Measurements from ENCODE around the gene MCM5.
"Not testable (repeated sequence)": the region's sequence is repeated elsewhere in the genome, so short reads cannot be mapped to it uniquely, and the experiment has no call there.

Gene MCM5

DNA sequence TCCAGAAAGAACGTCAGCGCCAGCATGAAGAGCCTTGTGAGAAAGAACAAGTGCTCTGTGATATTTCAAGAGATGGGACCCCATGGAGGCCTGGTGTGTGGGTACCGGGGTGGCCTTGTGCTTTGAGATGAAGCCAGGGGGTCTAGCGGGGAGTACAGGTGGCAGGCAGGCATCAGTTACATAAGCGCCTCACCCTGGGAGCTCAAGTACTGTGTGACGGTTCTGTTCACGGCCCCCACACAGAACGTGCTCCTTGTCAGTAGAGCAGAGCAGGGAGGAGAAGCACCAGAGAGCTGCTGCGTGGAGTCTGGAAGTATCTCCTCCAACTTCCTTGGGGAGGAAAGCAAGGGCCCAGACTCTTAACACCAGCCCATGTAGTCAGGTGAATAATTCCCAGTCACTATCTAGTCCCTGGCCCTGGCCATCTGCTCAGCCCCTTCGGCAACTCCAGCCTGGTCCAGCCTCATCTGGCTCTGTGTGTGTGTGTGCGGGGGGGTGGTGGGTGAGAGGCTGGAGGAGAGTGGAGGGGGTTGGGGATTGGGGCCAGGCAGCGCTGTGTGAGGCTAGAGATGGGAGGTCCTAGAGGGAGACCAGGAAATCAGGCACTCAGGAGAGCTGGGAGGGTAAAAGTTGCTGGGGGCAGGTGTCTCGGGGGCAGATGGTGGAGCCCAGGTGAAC, 32.4 kb downstream of the MCM5 start:
- H3K4me3 ChIP-seq (ENCODE audit: low read depth, low read length), result no peak overlapping the region
- TF ChIP-seq, protein P1, sequence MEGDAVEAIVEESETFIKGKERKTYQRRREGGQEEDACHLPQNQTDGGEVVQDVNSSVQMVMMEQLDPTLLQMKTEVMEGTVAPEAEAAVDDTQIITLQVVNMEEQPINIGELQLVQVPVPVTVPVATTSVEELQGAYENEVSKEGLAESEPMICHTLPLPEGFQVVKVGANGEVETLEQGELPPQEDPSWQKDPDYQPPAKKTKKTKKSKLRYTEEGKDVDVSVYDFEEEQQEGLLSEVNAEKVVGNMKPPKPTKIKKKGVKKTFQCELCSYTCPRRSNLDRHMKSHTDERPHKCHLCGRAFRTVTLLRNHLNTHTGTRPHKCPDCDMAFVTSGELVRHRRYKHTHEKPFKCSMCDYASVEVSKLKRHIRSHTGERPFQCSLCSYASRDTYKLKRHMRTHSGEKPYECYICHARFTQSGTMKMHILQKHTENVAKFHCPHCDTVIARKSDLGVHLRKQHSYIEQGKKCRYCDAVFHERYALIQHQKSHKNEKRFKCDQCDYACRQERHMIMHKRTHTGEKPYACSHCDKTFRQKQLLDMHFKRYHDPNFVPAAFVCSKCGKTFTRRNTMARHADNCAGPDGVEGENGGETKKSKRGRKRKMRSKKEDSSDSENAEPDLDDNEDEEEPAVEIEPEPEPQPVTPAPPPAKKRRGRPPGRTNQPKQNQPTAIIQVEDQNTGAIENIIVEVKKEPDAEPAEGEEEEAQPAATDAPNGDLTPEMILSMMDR (IDR thresholded peaks at IDR 0.05; ENCODE audit: low read depth, low read length), result no peak

DNA sequence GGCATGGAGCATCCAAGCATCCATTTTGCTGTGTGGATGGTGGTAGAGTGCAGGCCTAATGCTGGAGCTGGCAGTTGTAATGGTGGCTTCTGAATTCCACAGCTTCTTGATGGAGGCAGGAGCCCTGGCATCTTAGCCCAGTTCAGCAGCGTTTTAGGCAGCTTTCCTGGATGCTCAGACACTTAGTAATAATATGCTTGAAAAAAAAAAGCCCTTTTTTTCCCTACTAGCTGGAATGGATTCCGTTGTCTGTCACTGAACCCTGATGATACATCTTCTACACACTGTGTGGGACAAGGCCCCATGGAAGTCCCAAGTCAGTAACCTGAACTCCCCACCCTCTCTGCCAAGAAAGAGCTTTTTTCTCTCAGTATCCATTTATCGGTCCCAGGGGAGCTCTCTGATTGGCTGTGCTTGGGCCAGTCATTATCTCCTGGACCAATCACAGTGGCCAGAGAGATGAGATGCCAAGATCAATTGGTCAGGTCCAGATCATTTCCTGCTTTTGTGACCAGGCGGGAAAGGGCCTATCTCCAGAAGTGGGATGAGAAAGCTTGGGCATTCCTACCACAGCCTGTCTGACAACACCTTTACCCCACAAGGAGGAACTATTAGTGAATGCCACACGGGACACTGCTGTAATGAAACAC, 34.2 kb downstream of the MCM5 start:
- H3K4me3 ChIP-seq (ENCODE audit: low read depth, low read length), result no peak overlapping the region
- TF ChIP-seq, protein P1 (IDR thresholded peaks at IDR 0.05; ENCODE audit: low read depth, low read length), result no peak

DNA sequence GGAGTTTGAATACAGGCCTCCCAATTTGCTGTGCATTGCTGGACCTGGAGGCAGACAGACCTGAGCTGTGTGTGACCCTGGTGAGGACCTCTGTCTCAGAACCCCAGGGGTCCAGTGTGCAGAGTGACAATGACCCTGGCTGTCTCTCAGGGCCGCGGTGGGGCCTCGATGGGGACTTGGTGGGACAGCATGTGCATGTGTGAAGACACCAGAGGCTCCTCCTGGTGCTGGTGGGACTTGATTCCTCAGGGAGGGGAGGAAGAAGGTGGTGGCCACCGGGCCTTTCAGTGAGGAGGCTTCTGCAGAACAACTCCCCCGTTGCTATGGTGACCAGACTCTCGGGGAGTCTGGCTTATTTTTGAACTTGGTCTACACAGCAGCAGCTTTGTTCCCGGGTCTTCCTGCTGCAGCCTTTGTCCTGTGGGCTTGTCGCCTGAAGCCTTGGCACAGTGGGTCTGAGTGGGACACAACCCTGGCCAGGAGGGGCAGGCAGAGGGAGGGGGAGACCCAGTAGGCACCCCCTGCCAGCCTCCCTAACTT, 35.3 kb downstream of the MCM5 start:
- H3K4me3 ChIP-seq (ENCODE audit: low read depth, low read length), result no peak overlapping the region
- TF ChIP-seq, protein P1 (IDR thresholded peaks at IDR 0.05; ENCODE audit: low read depth, low read length), result no peak

DNA sequence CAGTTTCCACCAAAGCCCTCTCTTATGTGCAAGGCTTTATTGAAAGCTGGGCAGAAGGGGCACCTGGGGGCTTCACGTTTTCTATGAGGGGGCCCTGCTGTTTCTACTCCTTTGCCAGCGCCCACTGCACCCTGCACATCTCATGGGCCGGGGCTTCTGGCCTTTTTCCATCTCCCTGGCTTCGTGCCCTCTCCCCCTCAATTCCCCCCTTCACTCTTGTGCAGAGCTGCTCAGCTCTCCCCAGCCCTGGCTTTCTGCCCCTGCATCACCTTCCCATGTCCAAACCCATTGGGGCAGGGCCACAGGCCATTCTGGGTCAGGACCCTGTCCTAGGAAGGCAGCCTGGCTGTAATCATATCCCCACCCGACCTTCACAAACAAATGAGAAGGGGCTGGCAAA, 36.5 kb downstream of the MCM5 start:
- TF ChIP-seq, protein P1 (IDR thresholded peaks at IDR 0.05; ENCODE audit: low read depth, low read length), result no peak
- no peak overlapping the region for H3K4me3 ChIP-seq (ENCODE audit: low read depth, low read length)

DNA sequence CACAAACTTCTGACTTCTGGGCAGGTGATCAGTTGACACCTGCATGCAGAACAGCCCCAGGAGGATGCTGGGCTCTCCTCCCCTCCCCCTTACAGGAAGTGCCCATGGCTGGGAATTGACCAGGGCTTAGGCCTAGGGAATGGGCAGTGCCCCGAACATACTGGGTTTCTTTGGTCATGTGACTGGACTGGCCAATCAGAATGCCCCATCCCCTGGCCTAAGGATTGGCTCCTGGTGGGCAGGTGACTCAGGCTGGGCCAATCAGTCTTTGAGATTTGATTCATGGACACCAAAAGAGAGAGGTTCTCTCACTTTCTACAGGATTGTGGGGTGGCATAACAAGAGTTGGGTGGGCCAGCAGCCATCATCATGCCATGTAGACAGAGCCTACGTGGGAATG, 37.1 kb downstream of the MCM5 start:
- TF ChIP-seq, protein P1 (IDR thresholded peaks at IDR 0.05; ENCODE audit: low read depth, low read length), result no peak
- no peak overlapping the region for H3K4me3 ChIP-seq (ENCODE audit: low read depth, low read length)

DNA sequence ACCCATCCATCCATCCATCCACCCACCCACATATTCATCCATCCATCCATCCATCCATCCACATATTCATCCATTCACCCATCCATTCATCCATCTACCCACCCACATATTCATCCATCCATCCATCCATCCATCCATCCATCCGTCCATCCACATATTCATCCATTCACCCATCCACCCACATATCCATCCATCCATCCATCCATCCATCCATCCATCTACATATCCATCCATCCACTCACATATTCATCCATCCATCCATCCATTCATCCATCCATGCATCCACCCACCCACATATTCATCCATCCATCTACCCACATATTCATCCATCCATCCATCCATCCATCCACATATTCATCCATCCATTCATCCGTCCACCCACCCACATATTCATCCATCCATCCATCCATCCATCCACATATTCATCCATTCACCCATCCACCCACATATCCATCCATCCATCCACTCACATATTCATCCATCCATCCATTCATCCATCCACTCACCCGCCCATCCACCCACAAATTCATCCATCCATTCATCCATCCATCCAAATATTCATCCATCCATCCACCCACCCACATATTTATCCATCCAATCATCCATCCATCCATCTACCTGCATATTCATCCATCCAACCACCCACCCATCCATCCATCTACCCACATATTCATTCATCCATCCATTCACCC, 38.9 kb downstream of the MCM5 start:
- not testable (repeated sequence) for H3K4me3 ChIP-seq (ENCODE audit: low read depth, low read length)

DNA sequence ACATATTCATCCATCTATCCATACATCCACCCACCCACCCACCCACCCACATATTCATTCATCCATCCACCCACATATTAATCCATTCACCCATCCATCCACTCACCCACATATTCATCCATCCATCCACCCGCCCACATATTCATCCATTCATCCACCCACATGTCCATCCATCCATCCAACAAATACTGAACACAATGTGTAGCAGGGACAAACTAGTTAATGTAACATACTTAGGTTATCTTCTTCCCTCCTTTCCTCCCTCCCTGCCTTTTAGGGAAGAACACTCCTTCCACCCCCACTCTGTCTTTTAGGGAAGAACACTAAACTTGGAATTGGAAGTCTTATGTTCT, 39.4 kb downstream of the MCM5 start:
- TF ChIP-seq, protein P1 (IDR thresholded peaks at IDR 0.05; ENCODE audit: low read depth, low read length), result no peak
- no peak overlapping the region for H3K4me3 ChIP-seq (ENCODE audit: low read depth, low read length)

Data from WI38 (cell line).